Cardiac fibroblast (primary cell): ENCODE results near the gene SMIM35.
A peak's percentile ranks its signal among the peaks of the same experiment; 100 is the strongest.

Experiments used
- DNase-seq, 2 donors: peaks; one replicate each; pipeline versions ENCODE4 v3.0.0 to v3.0.0-alpha.2; 2010; ENCODE audit warnings: low read depth in 2 of 2
- H3K4me3 ChIP-seq, 2 donors: replicated peaks in 1 of 2; 1 replicate in 1 of 2; 2 replicates in 1 of 2; pipeline ENCODE4 v1.5.1; 2011; ENCODE audit warnings: low read depth in 2 of 2, low read length in 2 of 2, mild to moderate bottlenecking in 2 of 2, moderate library complexity in 1 of 2
- CTCF ChIP-seq: IDR thresholded peaks from one replicate; pipeline ENCODE4 v1.5.1; 2011; ENCODE audit warnings: low read depth, mild to moderate bottlenecking, low read length, inconsistent platforms

SMIM35 gene

GRCh38 chr11:118017111-118017510, 69.7 kb downstream of the SMIM35 start:
- DNase-seq: no peak
- no peak for TF ChIP-seq CTCF
- H3K4me3 ChIP-seq: no peak overlapping the region

GRCh38 chr11:118016104-118016503, 70.7 kb downstream of the SMIM35 start:
- DNase-seq: no peak
- H3K4me3 ChIP-seq: no peak overlapping the region
- TF ChIP-seq CTCF: no peak

GRCh38 chr11:118015385-118015841, 71.3 kb downstream of the SMIM35 start:
- no peak for TF ChIP-seq CTCF
- H3K4me3 ChIP-seq: no peak overlapping the region
- DNase-seq: no peak

- no peak overlapping the region for H3K4me3 ChIP-seq
- no peak for DNase-seq
- no peak for TF ChIP-seq CTCF
Measured at GRCh38 chr11:118014022-118014421, 72.7 kb downstream of the SMIM35 start.

- no peak overlapping the region for H3K4me3 ChIP-seq
- no peak for TF ChIP-seq CTCF
- peak in 1 of 2 donors; percentile 3 for DNase-seq
Measured at GRCh38 chr11:118012083-118012669, 74.6 kb downstream of the SMIM35 start.

- no peak for DNase-seq
- no peak for TF ChIP-seq CTCF
- no peak overlapping the region for H3K4me3 ChIP-seq
Measured at GRCh38 chr11:118010738-118011461, 75.9 kb downstream of the SMIM35 start.
